Keratinocyte (primary cell): Measurements from ENCODE around the gene PLXDC1.

Source experiments
- CTCF ChIP-seq, 3 experiments: IDR thresholded peaks in 1 of 3; conservative IDR thresholded peaks in 1 of 3; optimal IDR thresholded peaks in 1 of 3; 2 replicates in 2 of 3; 3 replicates in 1 of 3; pipeline versions ENCODE3 to v1.5.1; 2011; ENCODE audit warnings: low read length in 3 of 3, mild to moderate bottlenecking in 3 of 3, moderate library complexity in 2 of 3, control low read depth in 1 of 3, inconsistent platforms in 1 of 3; ENCODE audit not compliant: insufficient read depth in 2 of 3; ENCODE audit errors: extremely low read depth in 1 of 3
- EZH2 ChIP-seq: IDR thresholded peaks from one replicate; pipeline ENCODE4 v1.6.1; 2012; ENCODE audit warnings: inconsistent platforms, mild to moderate bottlenecking, low read length, moderate library complexity

- TF ChIP-seq CTCF (optimal IDR thresholded peaks at IDR 0.05 in 1 of 3, IDR thresholded peaks at IDR 0.05 in 1 of 3, conservative IDR thresholded peaks at IDR 0.05 in 1 of 3; ENCODE audit: extremely low read depth in 1 of 3, insufficient read depth in 2 of 3, low read length in 3 of 3): no peak
- TF ChIP-seq EZH2: no peak
Observed at GRCh38 chr17:39146273-39146672, 5.2 kb downstream of the PLXDC1 start.
